ENCODE results near the gene RAB29. TPM values are rescaled to one million over a fixed set of nuclear protein-coding genes. Genes with fewer than 3 reads are reported as not detected.

Gene RAB29
- polyA plus RNA-seq, 1 of the 3 experiments (the other 2 are of a cell fraction): 9.2 TPM

- H3K9me3 ChIP-seq: no peaks in the 10 kb centered on the region
- no peaks in the 10 kb centered on the region for H3K27me3 ChIP-seq (ENCODE audit: insufficient read depth)
- 57% methylated on average over 4 of the region's 4 CpGs for WGBS (ENCODE audit: low lambda C conversion rate)
- no peak overlapping the region for H3K9ac ChIP-seq
- no peak for DNase-seq
- H4K20me1 ChIP-seq (ENCODE audit: insufficient read depth): no peaks in the 10 kb centered on the region
- H3K36me3 ChIP-seq (replicated peaks in 1 of 2; ENCODE audit: control insufficient read depth in 1 of 2, insufficient read depth in 2 of 2, low read length in 1 of 2): peaks cover 0 to 11% of the 10 kb centered on the region in 2 experiments
- H3K4me3 ChIP-seq (ENCODE audit: low read depth in 2 of 2, low read length in 1 of 2): no peak overlapping the region
- H3K79me2 ChIP-seq (ENCODE audit: insufficient read depth): no peaks in the 10 kb centered on the region
- no peaks in the 10 kb centered on the region for H3F3A ChIP-seq (replicated peaks; ENCODE audit: insufficient read depth)
- CTCF ChIA-PET: interaction anchor here (0.7 to 2.2 kb wide), 2 partner anchors 131 to 190 kb away, joined by 3 to 15 read pairs; no protein-coding TSS in a partner anchor
- TF ChIP-seq FOSL2 (IDR thresholded peaks at IDR 0.05; ENCODE audit: borderline replicate concordance, low read depth): no peak
- no peak for TF ChIP-seq TAF1 (IDR thresholded peaks at IDR 0.05; ENCODE audit: borderline replicate concordance, low read depth, low read length)
- TF ChIP-seq EP300 (IDR thresholded peaks at IDR 0.05; ENCODE audit: borderline replicate concordance in 1 of 2, low read depth in 1 of 2, low read length in 1 of 2): no peak
- no peak for TF ChIP-seq TEAD4 (IDR thresholded peaks at IDR 0.05; ENCODE audit: borderline replicate concordance, insufficient read depth)
- TF ChIP-seq, protein P1, sequence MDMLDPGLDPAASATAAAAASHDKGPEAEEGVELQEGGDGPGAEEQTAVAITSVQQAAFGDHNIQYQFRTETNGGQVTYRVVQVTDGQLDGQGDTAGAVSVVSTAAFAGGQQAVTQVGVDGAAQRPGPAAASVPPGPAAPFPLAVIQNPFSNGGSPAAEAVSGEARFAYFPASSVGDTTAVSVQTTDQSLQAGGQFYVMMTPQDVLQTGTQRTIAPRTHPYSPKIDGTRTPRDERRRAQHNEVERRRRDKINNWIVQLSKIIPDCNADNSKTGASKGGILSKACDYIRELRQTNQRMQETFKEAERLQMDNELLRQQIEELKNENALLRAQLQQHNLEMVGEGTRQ (IDR thresholded peaks at IDR 0.05; ENCODE audit: borderline replicate concordance, low read depth, low read length): no peak
- TF ChIP-seq, protein P2, sequence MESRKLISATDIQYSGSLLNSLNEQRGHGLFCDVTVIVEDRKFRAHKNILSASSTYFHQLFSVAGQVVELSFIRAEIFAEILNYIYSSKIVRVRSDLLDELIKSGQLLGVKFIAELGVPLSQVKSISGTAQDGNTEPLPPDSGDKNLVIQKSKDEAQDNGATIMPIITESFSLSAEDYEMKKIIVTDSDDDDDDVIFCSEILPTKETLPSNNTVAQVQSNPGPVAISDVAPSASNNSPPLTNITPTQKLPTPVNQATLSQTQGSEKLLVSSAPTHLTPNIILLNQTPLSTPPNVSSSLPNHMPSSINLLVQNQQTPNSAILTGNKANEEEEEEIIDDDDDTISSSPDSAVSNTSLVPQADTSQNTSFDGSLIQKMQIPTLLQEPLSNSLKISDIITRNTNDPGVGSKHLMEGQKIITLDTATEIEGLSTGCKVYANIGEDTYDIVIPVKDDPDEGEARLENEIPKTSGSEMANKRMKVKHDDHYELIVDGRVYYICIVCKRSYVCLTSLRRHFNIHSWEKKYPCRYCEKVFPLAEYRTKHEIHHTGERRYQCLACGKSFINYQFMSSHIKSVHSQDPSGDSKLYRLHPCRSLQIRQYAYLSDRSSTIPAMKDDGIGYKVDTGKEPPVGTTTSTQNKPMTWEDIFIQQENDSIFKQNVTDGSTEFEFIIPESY (IDR thresholded peaks at IDR 0.05; ENCODE audit: borderline replicate concordance, low read depth): no peak
- no peak for TF ChIP-seq RCOR1 (IDR thresholded peaks at IDR 0.05; ENCODE audit: low read length)
- no peak for TF ChIP-seq TCF12 (IDR thresholded peaks at IDR 0.05)
- no peak for TF ChIP-seq MEF2A (IDR thresholded peaks at IDR 0.05; ENCODE audit: borderline replicate concordance, low read depth)
- no peak for TF ChIP-seq SIN3A (IDR thresholded peaks at IDR 0.05; ENCODE audit: borderline replicate concordance, low read depth, low read length)
- no peak for TF ChIP-seq RFX5 (IDR thresholded peaks at IDR 0.05; ENCODE audit: low read length)
- TF ChIP-seq GATA2 (CRISPR knock-in tag; IDR thresholded peaks at IDR 0.05): no peak
- TF ChIP-seq RXRA (IDR thresholded peaks at IDR 0.05; ENCODE audit: borderline replicate concordance, low read depth): no peak
- TF ChIP-seq, protein P3, sequence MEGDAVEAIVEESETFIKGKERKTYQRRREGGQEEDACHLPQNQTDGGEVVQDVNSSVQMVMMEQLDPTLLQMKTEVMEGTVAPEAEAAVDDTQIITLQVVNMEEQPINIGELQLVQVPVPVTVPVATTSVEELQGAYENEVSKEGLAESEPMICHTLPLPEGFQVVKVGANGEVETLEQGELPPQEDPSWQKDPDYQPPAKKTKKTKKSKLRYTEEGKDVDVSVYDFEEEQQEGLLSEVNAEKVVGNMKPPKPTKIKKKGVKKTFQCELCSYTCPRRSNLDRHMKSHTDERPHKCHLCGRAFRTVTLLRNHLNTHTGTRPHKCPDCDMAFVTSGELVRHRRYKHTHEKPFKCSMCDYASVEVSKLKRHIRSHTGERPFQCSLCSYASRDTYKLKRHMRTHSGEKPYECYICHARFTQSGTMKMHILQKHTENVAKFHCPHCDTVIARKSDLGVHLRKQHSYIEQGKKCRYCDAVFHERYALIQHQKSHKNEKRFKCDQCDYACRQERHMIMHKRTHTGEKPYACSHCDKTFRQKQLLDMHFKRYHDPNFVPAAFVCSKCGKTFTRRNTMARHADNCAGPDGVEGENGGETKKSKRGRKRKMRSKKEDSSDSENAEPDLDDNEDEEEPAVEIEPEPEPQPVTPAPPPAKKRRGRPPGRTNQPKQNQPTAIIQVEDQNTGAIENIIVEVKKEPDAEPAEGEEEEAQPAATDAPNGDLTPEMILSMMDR (IDR thresholded peaks at IDR 0.05): no peak
- TF ChIP-seq, protein P4, sequence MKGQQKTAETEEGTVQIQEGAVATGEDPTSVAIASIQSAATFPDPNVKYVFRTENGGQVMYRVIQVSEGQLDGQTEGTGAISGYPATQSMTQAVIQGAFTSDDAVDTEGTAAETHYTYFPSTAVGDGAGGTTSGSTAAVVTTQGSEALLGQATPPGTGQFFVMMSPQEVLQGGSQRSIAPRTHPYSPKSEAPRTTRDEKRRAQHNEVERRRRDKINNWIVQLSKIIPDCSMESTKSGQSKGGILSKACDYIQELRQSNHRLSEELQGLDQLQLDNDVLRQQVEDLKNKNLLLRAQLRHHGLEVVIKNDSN (IDR thresholded peaks at IDR 0.05; ENCODE audit: borderline replicate concordance, low read depth): no peak
- TF ChIP-seq CHD2 (IDR thresholded peaks at IDR 0.05; ENCODE audit: low read length, partially characterized antibody): no peak
- TF ChIP-seq NRF1 (IDR thresholded peaks at IDR 0.05; ENCODE audit: low read depth, low read length): no peak
- no peak for TF ChIP-seq FOXJ3 (CRISPR knock-in tag; IDR thresholded peaks at IDR 0.05)
- no peak overlapping the region for H3K4me2 ChIP-seq
- H3K4me1 ChIP-seq (ENCODE audit: control insufficient read depth in 1 of 2, insufficient read depth in 2 of 2, low read depth in 1 of 2, low read length in 1 of 2): peaks cover 0 to 5% of the 10 kb centered on the region in 2 experiments; a peak in 1 of 4 replicates
- POLR2A ChIA-PET: no interaction called here
- H3K27ac ChIP-seq (ENCODE audit: low read depth in 2 of 2, low read length in 1 of 2): no peak overlapping the region
- no peaks in the 10 kb centered on the region for H3K9me2 ChIP-seq
- H2AFZ ChIP-seq (ENCODE audit: low read depth): no peak overlapping the region
These were observed 11.3 kb upstream of the RAB29 start for GRCh38 chr1:205786601-205787000.
